ENCODE measurements around the gene GDF15. TPM values are rescaled to one million over a fixed set of nuclear protein-coding genes. Genes with fewer than 3 reads are reported as not detected.

GDF15 gene
- total RNA-seq, 1 donor from 2014 or later, result 74.8 TPM

- no peak for DNase-seq (ENCODE audit: low read depth in 2 of 2)
Observed at GRCh38 chr19:18418483-18419194, 32.7 kb downstream of the GDF15 start.

DNA sequence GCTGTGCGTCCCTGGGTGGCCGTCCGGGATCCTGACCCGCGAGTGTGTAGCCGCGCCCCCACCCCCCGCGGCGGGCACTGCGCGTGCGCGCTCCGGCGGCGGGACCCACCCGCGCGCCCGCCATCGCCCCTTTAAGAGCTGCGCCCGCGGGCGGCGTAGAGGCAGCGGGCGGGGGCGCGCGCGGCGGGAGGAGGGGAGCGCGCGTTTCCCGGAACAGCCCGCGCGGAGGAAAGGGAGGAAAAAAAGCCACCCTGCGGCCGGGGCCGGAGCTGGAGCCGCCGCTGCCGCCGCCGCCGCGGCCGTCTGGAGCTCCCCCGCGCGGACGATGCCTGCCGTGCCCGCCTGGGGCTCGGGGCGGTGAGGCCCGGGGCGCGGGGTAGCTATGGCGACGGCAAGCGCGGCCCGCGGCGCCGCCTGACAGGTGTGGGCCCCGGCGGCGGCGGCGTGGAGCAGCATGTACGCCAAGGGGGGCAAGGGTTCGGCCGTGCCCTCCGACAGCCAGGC lies 33.3 kb downstream of the GDF15 start, which contains the start of gene SSBP4:
TSS of gene SSBP4 (plus strand) at position 204 of the 504 bp plus-strand sequence. CDS start at position 455, 251 bp downstream.
- DNase-seq (ENCODE audit: low read depth in 2 of 2), result peak in 1 of 2 donors; percentile 86

DNA sequence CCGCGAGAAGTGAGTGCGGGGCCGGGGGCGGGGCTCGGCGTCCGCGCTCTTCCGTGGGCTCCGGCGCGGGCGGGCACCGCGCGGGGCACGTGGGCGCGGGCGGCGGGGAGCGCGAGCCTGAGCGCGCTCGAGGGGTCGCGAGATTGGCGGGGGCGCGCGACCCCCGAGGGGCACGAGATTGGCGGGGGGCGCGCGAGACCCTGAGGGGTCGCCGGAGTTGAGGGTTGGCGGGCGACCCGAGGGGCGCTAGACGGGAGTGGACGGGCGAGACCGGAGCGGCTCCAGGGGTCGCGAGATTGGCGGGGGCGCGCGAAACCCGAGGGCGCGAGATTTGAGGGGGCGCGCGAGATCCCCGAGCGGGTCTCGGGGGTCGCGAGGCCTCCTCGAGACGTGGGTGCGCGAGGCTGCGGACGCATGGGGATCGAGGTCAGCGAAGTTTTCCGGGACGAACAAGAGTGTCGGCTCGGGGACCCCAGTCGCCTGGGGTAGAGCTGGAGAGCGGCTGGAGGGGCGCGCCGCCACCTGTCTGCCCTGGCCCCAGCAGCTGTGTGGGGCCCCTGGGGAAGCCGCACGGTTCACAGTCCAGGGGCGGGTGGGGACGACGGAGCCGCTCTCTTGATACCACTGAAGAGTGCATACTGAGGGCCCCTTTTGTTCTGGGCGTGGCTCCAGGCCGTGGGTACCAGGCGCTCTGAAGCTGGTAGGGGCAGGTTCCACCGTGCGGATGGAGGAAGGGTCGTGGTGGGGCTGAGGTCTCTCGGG lies 33.9 kb downstream of the GDF15 start:
- no peak for DNase-seq (ENCODE audit: low read depth in 2 of 2)

DNA sequence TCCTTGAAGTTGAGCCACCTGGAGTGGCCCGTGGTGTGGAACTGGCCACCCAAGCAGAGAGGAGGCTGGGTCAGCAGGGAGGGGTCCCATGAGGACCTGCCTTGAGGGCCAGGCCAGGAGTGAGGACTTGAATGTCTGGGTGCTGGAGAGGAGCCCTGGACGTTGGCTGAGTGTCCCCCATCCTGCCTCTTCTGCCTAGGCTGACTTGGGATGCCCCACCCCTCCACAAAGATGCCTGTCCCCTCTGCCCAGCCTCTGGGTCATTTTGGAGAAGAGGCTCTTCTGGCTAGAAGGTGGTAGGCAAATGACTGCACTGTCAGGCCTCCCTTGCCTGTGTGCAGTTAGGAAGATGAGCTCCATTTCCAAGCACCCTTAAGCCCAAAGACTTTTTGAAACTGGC lies 35.0 kb downstream of the GDF15 start:
- DNase-seq (ENCODE audit: low read depth in 2 of 2), result no peak

GRCh38 chr19:18421371-18421959 lies 35.5 kb downstream of the GDF15 start:
- no peak for DNase-seq (ENCODE audit: low read depth in 2 of 2)

DNA sequence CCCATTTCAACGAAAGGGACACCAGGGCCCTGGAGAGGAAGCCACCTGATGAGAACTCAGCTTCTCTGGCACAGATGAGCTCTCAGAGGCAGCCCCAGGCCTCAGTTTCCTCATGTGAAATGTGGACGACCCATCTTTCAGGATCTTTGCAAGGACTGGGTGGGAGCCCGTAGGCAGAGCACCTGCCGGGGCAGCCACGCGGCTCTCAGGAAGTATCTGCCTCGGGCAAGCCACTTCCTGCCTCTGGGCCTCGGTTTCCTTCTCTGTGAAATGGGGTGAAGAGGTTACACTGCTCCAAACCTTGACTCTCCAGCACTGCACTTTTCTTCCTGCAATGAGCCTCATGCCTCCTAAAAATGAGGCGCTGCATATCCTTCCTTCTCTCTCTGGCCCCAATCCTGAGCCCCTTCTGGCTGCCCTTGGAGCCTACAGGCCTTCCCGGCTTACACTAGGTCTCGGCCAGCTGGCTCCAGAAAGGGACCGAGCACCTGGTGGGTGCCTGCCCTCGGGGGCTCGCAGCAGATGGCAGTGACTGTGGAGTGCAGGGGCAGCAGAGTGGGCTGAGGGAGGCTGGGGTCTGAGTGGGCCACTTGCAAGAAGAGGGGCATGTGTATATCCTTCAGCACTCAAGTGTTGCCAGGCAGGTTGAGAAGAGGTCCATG lies 36.7 kb downstream of the GDF15 start:
- DNase-seq (ENCODE audit: low read depth in 2 of 2), result no peak

DNA sequence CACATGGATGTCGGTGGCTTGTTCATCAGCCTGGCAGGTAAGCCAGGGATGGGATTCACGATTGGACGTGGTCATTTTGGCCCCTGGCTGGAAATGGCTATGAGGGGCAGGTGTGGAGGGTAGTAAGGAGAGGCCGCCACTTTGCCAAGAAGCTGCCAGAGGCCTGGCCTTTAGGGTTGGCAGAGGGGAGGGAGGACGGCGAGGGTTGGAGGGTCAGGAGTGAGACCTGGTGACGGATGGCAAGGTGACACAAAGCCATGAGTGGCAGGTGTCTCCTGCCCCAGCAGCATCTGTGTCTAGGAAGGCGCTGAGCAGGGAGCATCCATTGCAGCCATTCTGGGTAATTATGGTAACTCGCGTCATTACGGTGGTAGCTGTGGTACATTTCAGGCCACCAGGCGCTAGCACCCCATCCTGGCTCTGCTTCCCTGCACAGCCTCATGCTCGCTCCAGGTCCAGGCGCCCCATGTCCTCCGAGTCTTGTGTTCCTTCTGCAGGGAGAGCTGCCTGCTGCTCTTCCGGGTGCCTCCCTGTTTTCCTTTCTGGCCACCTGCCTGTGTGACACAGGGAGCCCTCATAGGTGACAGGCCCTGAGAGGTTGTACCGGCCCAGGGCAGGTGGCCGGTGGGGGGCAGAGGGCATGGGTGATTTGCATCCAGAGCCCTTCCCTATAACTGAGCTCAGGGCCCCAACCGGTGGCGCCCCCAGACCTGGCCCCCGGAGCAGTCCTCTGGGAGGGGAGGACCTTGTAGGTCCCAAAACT lies 37.5 kb downstream of the GDF15 start:
- no peak for DNase-seq (ENCODE audit: low read depth in 2 of 2)

- DNase-seq (ENCODE audit: low read depth in 2 of 2), result no peak
Observed at GRCh38 chr19:18424122-18424889, 38.3 kb downstream of the GDF15 start.

GRCh38 chr19:18424890-18425514 lies 39.0 kb downstream of the GDF15 start:
- no peak for DNase-seq (ENCODE audit: low read depth in 2 of 2)

- DNase-seq (ENCODE audit: low read depth in 2 of 2), result no peak
Observed at GRCh38 chr19:18425515-18426415, 39.8 kb downstream of the GDF15 start.

- no peak for DNase-seq (ENCODE audit: low read depth in 2 of 2)
Observed at GRCh38 chr19:18426416-18426767, 40.4 kb downstream of the GDF15 start.

DNA sequence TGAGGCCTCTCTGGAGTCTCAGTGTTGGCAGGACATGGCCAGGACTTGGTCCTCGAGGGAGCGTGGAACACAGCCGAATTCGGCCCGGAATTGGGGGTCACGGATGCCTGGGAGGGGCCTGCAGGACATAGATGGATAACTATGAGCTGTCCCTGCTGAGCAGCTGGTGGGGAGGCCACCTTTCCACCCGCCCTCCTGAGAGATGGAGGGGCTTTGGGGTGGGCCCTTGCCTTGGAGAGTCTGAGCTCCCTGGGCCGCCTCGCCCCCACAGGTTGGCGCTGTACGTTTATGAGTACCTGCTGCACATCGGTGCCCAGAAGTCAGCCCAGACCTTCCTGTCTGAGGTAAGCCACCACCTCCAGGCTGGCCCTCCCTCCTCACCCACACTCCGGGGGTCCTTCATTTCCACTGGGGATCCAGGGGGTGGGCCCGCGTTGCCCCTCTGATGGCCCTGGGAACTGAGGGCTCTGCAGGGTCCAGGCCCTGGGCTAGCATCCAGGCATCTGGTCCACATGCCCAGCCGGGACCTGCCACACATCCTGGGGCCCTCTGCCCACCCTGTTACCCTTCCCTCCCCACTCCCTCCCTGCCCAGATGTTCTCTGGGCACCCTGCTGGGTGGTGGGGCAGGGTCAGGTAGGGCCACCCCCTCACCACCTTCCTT lies 41.3 kb downstream of the GDF15 start:
- no peak for DNase-seq (ENCODE audit: low read depth in 2 of 2)

- no peak for DNase-seq (ENCODE audit: low read depth in 2 of 2)
Observed at GRCh38 chr19:18427743-18428113, 41.8 kb downstream of the GDF15 start.

GRCh38 chr19:18428173-18428786 lies 42.3 kb downstream of the GDF15 start:
- DNase-seq (ENCODE audit: low read depth in 2 of 2), result no peak

GRCh38 chr19:18428787-18429674 lies 43.1 kb downstream of the GDF15 start:
- DNase-seq (ENCODE audit: low read depth in 2 of 2), result peak; percentile 57 to 77

DNA sequence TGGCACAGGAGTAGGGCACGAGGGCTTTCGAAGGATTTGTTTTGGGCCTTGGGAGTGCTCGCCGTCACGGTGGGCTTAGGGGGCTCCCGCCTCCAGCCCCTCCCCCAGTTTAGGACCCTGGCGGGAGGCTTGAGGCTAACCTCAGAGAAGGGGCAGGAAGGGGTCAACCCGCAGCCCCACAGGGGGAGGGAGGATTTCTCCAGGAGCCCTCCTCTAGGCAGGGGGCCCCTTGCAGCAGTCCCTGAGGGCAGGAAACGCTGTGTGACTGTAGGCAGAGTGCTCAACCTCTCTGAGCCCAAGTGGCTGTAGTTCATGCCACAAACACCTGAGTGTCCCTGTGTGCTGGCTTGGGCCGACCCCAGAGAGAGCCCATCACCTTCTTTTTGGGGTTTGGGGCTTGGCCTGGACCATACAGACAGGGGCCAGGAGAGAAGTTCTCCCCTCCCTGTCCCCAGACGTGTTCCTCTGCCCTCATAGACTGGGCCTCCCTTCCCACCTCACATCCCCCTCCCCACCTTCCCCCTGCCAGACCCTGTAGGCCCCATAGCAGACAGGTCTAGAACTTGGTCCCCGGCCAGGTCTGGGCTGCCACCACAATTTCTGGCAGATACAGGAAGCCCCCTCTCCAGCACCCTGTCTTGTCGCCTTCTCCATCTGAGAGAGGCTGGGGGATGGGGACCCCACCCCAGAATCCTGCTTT lies 43.9 kb downstream of the GDF15 start:
- DNase-seq (ENCODE audit: low read depth in 2 of 2), result no peak
